Activated CD8-positive, alpha-beta memory T cell treated with anti-CD3 and anti-CD28 coated beads for 1 hour (primary cell): ENCODE measurements around the gene HRCT1.
"Not testable (repeated sequence)": the region's sequence is repeated elsewhere in the genome, so short reads cannot be mapped to it uniquely, and the experiment has no call there.

Experiments used
- DNase-seq, 2 donors: peaks; one replicate each; pipeline ENCODE4 v3.0.0-alpha.2; 2020; ENCODE audit warnings: low read depth in 1 of 2; ENCODE audit errors: extremely low read depth in 1 of 2

Gene HRCT1

GRCh38 chr9:35892051-35892450 is 14.0 kb upstream of the HRCT1 start:
- no peak for DNase-seq

GRCh38 chr9:35896570-35896969 is 9.4 kb upstream of the HRCT1 start:
- no peak for DNase-seq

GRCh38 chr9:35897376-35898099 is 8.5 kb upstream of the HRCT1 start:
- not testable (repeated sequence) for DNase-seq

- no peak for DNase-seq
Observed at GRCh38 chr9:35898337-35898736, 7.7 kb upstream of the HRCT1 start.

GRCh38 chr9:35899021-35899420 is 7.0 kb upstream of the HRCT1 start:
- DNase-seq = no peak

GRCh38 chr9:35903049-35903448 is 3.0 kb upstream of the HRCT1 start:
- DNase-seq = no peak

GRCh38 chr9:35904338-35904737 is 1.7 kb upstream of the HRCT1 start:
- no peak for DNase-seq

GRCh38 chr9:35905051-35905781 is 786 bp upstream of the HRCT1 start:
- no peak for DNase-seq

- no peak for DNase-seq
Observed at GRCh38 chr9:35906923-35907699, 1.1 kb downstream of the HRCT1 start.

- no peak for DNase-seq
Observed at GRCh38 chr9:35907711-35908503, 1.9 kb downstream of the HRCT1 start.

GRCh38 chr9:35908504-35909125 is 2.6 kb downstream of the HRCT1 start:
- DNase-seq = no peak

- DNase-seq = no peak
Observed at GRCh38 chr9:35909274-35909673, 3.3 kb downstream of the HRCT1 start, which contains the start of gene SPAAR. SPAAR (plus strand) TSS chr9:35909490; CDS start chr9:35910464, 974 bp downstream.

GRCh38 chr9:35909687-35910612 is 3.9 kb downstream of the HRCT1 start:
- no peak for DNase-seq

GRCh38 chr9:35910613-35911359 is 4.8 kb downstream of the HRCT1 start:
- peak in 1 of 2 donors; percentile 8 for DNase-seq

- DNase-seq = no peak
Observed at GRCh38 chr9:35911690-35912089, 5.7 kb downstream of the HRCT1 start.

- DNase-seq = no peak
Observed at GRCh38 chr9:35912791-35913400, 6.9 kb downstream of the HRCT1 start.

- not testable (repeated sequence) for DNase-seq
Observed at GRCh38 chr9:35913429-35913828, 7.4 kb downstream of the HRCT1 start.

GRCh38 chr9:35914301-35914807 is 8.4 kb downstream of the HRCT1 start:
- no peak for DNase-seq
